ENCODE measurements around the gene CFAP210. TPM values are rescaled to one million over a fixed set of nuclear protein-coding genes. Genes with fewer than 3 reads are reported as not detected.

CFAP210 gene
- total RNA-seq, 2 experiments from 2014 or later = 2.2 to 3.1 TPM

DNA sequence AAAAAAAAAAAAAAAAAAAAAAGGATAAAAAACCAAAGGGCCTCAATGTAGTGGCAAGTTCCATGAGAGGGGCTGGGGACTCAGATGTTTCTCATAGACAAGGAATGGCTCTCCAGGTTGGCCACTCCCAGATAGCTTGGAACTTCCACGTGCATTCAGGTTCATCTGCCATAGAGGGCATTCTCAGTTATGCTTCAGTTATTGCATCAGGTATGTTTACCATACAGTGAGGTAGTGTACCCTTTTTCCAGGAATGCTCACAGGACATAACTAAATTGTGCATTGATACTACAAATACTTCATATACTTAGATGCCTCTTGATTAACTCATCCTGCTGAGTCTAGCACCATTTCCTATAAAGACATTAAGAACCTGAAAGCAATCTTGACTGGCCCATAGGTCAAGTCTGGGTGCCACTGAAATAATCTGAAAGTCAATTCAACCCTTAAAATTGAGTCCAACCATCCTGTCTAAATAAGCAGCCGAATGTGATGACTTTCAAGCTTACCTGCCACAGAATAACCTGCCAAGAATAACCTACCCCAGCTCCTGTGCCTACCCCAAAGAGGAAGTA lies 24.8 kb upstream of the CFAP210 start:
- no peak overlapping the region for H3K27ac Mint-ChIP-seq
- H3K9me3 Mint-ChIP-seq = no peaks in the 10 kb centered on the region
- no peaks in the 10 kb centered on the region for H3K27me3 ChIP-seq (ENCODE audit: control insufficient read depth in 1 of 2, insufficient read depth in 2 of 2, low read length in 2 of 2)
- H3K36me3 Mint-ChIP-seq (ENCODE audit: low read depth) = no peaks in the 10 kb centered on the region
- intact Hi-C loops (cut with DNase I, micrococcal nuclease) = no loop called here
- no peaks in the 10 kb centered on the region for H3K36me3 ChIP-seq (ENCODE audit: insufficient read depth, low read length)
- TF ChIP-seq, protein P1, sequence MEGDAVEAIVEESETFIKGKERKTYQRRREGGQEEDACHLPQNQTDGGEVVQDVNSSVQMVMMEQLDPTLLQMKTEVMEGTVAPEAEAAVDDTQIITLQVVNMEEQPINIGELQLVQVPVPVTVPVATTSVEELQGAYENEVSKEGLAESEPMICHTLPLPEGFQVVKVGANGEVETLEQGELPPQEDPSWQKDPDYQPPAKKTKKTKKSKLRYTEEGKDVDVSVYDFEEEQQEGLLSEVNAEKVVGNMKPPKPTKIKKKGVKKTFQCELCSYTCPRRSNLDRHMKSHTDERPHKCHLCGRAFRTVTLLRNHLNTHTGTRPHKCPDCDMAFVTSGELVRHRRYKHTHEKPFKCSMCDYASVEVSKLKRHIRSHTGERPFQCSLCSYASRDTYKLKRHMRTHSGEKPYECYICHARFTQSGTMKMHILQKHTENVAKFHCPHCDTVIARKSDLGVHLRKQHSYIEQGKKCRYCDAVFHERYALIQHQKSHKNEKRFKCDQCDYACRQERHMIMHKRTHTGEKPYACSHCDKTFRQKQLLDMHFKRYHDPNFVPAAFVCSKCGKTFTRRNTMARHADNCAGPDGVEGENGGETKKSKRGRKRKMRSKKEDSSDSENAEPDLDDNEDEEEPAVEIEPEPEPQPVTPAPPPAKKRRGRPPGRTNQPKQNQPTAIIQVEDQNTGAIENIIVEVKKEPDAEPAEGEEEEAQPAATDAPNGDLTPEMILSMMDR (IDR thresholded peaks at IDR 0.05) = no peak
- H3K27ac ChIP-seq (ENCODE audit: low read depth in 1 of 2, low read length in 2 of 2) = no peak overlapping the region
- no peaks in the 10 kb centered on the region for H3K4me1 ChIP-seq (ENCODE audit: insufficient read depth, low read length)
- H3K9me3 ChIP-seq (ENCODE audit: control insufficient read depth in 1 of 2, insufficient read depth in 1 of 2, low read length in 2 of 2) = no peaks in the 10 kb centered on the region
- ATAC-seq (ENCODE audit: poor library complexity) = no peak
- no peaks in the 10 kb centered on the region for H3K27me3 Mint-ChIP-seq
- CTCF ChIA-PET = no interaction called here
- no peak overlapping the region for H3K4me3 ChIP-seq (ENCODE audit: low read length)
- H3K4me3 Mint-ChIP-seq = no peak overlapping the region
- POLR2A ChIA-PET = no interaction called here
- DNase-seq = no peak
- no peaks in the 10 kb centered on the region for H3K4me1 Mint-ChIP-seq (ENCODE audit: low read depth)

DNA sequence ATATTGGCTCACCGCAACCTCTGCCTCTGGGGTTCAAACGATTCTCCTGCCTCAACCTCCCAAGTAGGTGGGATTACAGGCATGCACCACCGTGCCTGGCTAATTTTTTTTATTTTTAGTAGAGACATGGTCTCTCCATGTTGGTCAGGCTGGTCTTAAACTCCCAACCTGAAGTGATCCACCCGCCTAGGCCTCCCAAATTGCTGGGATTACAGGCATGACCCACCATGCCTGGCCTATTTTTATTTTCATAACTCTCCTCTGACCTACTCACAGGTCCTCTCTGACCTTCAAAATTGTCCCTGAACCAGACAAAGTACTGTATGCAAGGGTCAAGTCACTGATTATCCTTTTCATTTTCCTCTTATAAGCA lies 23.5 kb upstream of the CFAP210 start:
- no peak for ATAC-seq (ENCODE audit: poor library complexity)
- no peak overlapping the region for H3K27ac ChIP-seq (ENCODE audit: low read depth in 1 of 2, low read length in 2 of 2)
- Mint-ChIP-seq H3K27me3 (no peaks in the 10 kb centered on the region), H3K36me3 (ENCODE audit: low read depth) (no peaks in the 10 kb centered on the region), H3K9me3 (no peaks in the 10 kb centered on the region), H3K4me1 (ENCODE audit: low read depth) (no peaks in the 10 kb centered on the region), H3K27ac (no peak overlapping the region), H3K4me3 (no peak overlapping the region)
- no peaks in the 10 kb centered on the region for H3K36me3 ChIP-seq (ENCODE audit: insufficient read depth, low read length)
- POLR2A ChIA-PET = no interaction called here
- DNase-seq = no peak
- TF ChIP-seq, protein P1 (IDR thresholded peaks at IDR 0.05) = no peak
- no peaks in the 10 kb centered on the region for H3K27me3 ChIP-seq (ENCODE audit: control insufficient read depth in 1 of 2, insufficient read depth in 2 of 2, low read length in 2 of 2)
- H3K4me3 ChIP-seq (ENCODE audit: low read length) = no peak overlapping the region
- no peaks in the 10 kb centered on the region for H3K9me3 ChIP-seq (ENCODE audit: control insufficient read depth in 1 of 2, insufficient read depth in 1 of 2, low read length in 2 of 2)
- intact Hi-C loops (cut with DNase I, micrococcal nuclease) = no loop called here
- H3K4me1 ChIP-seq (ENCODE audit: insufficient read depth, low read length) = no peaks in the 10 kb centered on the region
- CTCF ChIA-PET = no interaction called here

DNA sequence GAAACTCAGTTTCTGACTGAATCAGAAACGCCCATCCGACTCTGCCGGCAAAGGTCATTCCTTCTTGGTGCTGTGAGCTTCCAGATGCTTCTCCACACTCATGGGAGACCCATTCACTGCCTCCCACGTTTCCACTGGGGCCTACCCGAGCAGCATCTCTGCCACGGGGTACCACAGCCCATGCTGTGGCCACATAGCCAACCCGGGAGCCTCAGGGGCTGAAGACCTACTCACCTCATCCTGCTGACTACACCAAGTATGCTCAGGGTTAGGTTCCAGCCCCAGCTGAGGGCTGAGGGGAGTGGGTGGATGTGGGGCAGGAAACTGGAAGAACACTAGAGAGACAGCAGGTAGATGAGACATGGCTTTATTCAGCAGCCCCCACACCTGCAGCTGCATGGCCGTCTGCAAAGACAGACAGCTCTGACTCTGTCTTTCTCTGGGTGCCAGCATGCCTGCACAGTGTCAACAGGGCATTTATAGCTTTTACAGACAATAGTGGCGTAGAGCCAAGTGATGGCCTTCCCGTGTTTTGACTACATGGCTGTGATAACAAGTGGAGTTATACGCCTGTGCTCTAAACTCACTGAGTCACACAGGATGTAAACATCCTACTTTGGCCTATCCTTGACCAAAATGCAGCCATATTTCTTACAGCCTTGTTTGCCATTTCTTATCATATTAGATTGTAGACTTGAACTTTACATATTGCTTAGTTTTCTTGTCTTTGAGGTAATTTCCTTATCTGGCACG lies 22.9 kb upstream of the CFAP210 start:
- H3K4me1 Mint-ChIP-seq (ENCODE audit: low read depth) = no peaks in the 10 kb centered on the region
- no peaks in the 10 kb centered on the region for H3K36me3 Mint-ChIP-seq (ENCODE audit: low read depth)
- Histone ChIP-seq H3K4me1 (ENCODE audit: insufficient read depth, low read length) (no peaks in the 10 kb centered on the region), H3K27me3 (ENCODE audit: control insufficient read depth in 1 of 2, insufficient read depth in 2 of 2, low read length in 2 of 2) (no peaks in the 10 kb centered on the region), H3K9me3 (ENCODE audit: control insufficient read depth in 1 of 2, insufficient read depth in 1 of 2, low read length in 2 of 2) (no peaks in the 10 kb centered on the region), H3K36me3 (ENCODE audit: insufficient read depth, low read length) (no peaks in the 10 kb centered on the region), H3K27ac (ENCODE audit: low read depth in 1 of 2, low read length in 2 of 2) (no peak overlapping the region), H3K4me3 (ENCODE audit: low read length) (no peak overlapping the region)
- no peaks in the 10 kb centered on the region for H3K9me3 Mint-ChIP-seq
- TF ChIP-seq, protein P1 (IDR thresholded peaks at IDR 0.05) = no peak
- DNase-seq (no peak), ATAC-seq (ENCODE audit: poor library complexity) (no peak)
- no peaks in the 10 kb centered on the region for H3K27me3 Mint-ChIP-seq
- CTCF ChIA-PET = no interaction called here
- no peak overlapping the region for H3K27ac Mint-ChIP-seq
- H3K4me3 Mint-ChIP-seq = no peak overlapping the region
- intact Hi-C loops (cut with DNase I, micrococcal nuclease) = no loop called here
- POLR2A ChIA-PET = no interaction called here

Measured in CD4-positive, alpha-beta T cell (primary cell).